GM18520 (cell line): ENCODE data around the gene CP.
"Not testable (repeated sequence)": the region's sequence is repeated elsewhere in the genome, so short reads cannot be mapped to it uniquely, and the experiment has no call there.

Experiments
- ATAC-seq: cut with Tn5 transposase; IDR thresholded peaks from one replicate; pipeline ENCODE4 v1.9.1; 2021; ENCODE audit not compliant: unreplicated experiment

CP gene

GRCh38 chr3:149227591-149228268, 6.1 kb upstream of the CP start:
- ATAC-seq, result no peak

- ATAC-seq, result no peak
These were observed 5.1 kb upstream of the CP start for GRCh38 chr3:149226776-149227175.

- peak; percentile 98 for ATAC-seq
These were observed 3.3 kb upstream of the CP start for GRCh38 chr3:149224736-149225594.

DNA sequence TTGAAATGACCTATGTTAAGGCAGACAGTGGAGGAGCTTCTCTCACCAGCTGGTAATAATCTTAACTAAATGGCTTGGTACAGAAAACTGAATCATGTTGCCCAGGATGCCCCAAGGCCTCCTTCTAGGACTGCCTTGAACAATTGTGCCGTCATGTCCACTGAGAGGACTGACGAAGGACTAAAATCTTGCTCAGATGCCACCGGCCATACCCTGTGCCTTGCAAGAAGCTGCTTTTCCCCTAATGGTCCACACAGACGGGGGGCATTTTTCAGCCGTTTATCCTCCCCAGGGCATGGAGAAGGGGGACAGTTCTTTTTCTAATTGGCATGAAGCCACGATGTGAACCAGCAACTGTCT, 1.8 kb upstream of the CP start:
- no peak for ATAC-seq

GRCh38 chr3:149219380-149220121, 2.1 kb downstream of the CP start:
- not testable (repeated sequence) for ATAC-seq

- no peak for ATAC-seq
These were observed 4.3 kb downstream of the CP start for GRCh38 chr3:149217347-149217746.

GRCh38 chr3:149216193-149216869, 5.3 kb downstream of the CP start:
- ATAC-seq, result no peak

DNA sequence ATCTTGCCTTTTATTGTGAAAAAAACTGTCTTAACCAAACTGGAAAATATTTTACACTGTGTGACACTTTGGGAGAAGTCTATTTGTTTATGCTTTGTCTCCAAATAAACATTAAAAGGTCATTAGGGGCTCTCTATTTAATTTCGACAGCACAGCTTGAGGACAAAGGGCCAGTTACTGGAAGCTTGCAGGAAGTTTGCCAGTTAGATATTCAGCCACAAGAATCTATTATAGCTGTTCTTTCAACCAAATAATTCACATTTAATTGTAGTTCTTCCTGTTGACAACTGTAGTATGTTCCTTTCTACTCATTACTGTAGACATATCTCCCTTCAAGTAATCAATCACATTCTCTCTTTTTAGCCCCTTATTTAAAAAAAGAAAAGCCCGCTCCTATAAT, 6.1 kb downstream of the CP start:
- ATAC-seq, result no peak

DNA sequence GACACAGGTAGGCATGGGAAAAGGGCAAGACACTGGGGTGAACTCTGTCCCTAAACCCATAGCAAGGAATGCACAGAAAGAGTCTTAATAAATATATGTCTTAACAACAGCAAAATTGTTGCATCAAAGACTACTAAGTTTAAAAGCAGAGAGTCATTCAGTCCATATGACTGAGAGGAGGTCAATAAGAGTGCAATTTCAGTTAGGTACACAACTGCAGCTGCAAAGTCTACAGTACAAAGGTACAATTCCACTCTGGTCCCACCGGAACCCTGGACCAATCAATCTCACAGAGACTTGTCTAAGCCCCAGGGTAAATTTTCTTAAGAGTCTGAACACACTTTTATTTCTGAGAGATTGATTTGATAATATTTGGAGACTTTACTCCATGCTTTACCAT, 6.9 kb downstream of the CP start:
- no peak for ATAC-seq

DNA sequence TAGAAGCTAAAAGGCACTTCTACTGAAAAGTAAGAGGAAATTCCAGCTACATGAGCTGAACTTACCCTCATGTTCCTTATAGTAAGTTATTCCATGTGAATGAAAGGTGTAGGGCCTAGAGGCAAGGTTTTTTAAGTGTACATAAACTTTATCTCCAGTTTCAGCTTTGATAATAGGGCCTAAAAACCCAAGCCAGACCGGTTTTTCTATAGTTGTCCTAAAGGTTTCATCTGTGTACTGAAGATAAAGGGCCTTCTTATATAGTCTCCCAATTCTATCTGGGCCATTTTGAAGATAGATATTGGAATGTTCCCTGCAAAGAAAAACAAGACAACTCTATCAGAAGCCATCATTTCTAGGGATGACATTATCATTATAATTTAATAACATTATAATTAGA, 9.2 kb downstream of the CP start:
- no peak for ATAC-seq

DNA sequence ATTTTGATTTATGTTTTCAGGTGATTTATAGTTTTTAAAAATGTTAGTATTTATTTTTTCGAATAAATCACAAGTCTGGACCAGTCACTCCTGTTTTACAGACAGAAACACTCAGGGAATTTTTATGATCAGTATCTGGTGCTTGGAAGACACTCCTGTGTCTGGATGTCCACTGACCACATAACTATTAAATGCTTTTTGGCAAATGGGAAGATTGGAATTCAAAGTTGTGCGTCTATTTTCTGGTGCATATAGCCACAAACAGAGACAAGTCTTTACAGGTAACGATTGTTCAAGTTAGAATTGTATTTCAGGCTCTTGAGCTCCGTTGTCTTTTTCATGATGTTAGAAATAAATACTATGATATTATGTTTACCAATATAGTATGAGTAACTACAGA, 12.2 kb downstream of the CP start:
- no peak for ATAC-seq

- ATAC-seq, result no peak
These were observed 14.2 kb downstream of the CP start for GRCh38 chr3:149207475-149207874.

DNA sequence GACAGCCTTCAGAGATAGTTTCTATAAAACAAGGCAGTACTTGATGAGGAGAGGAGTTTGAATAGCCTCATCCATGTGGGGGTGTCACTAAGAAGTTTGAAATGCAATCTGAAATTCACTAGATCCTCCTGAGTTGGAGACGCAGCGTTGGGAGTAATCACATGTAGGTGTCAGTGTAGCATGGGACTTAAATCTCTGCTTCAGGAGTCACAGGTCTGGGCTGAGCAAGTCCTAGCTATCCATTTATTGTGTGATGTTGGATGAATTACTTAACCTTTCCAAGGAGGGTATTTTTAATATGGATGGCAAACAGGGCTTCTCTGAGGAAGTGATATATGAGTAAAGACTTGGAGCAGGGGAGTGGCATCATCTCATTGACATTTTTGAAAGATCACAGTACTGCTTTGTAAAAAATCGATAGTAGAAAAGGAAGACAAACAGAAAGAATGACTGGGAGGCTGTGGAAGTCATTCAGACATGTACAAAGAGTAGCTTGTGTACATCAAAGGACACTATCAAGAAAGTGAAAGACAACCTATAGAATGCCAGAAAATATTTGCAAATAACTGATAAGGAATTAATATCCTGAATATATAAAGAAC, 17.1 kb downstream of the CP start:
- ATAC-seq, result no peak

DNA sequence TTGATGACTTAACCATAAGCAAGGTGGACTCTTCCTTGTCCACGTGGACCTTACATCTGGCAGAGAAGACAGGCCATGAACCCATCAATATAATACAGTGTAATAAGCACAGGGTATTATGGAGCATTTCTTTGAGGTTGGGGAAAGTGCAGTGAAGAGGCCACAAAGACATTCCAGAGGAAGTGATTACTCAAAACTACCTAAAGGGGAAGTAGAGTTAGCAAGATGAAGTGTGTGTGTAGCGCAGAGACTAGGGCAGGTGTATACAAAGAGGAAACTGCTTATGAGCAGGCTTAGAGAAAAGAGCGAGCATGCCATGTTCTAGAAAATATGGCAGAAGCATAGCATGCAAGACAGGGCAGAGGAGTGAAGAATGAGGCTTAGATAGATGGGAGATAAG, 17.9 kb downstream of the CP start:
- ATAC-seq, result peak; percentile 92

GRCh38 chr3:149199474-149199873, 22.2 kb downstream of the CP start:
- no peak for ATAC-seq

DNA sequence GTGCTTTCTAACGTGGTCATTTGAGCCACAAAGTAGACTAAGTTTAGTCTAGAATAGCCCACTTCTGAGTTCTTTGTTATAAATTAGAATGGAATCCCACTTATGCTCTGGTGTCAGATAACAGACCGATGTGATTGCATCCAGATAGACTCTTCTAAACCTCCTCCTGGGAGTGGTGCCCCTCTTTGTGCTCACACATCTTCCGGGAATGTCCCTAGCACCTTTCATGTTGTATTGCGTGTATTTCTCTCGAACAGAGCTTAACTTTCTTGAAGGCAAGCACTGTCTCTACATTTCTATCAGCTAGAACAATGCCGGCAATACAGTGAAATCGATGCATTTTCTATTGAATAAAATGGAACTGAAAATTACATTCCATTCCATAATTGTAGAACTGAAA, 23.0 kb downstream of the CP start:
- ATAC-seq, result no peak

- ATAC-seq, result no peak
These were observed 24.0 kb downstream of the CP start for GRCh38 chr3:149197669-149198068.

GRCh38 chr3:149196805-149197592, 24.6 kb downstream of the CP start:
- not testable (repeated sequence) for ATAC-seq

DNA sequence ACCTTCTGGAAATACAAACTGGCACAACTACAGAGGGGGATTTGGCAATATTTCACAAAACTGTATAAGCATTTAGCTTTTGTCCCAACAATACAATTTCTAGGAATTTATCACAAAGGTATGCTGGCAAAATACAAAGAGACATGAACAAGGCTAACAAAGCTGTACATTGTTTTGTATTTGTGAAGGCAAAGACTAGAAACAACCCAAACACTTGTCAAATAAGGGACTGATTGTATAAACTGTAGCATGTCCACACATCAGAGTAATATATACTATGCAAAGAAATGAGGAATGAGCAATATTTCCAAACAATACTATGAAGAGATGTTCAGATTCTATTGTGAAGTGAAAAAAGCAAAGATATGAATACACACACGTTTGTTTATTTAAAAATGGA, 26.4 kb downstream of the CP start:
- ATAC-seq, result no peak

DNA sequence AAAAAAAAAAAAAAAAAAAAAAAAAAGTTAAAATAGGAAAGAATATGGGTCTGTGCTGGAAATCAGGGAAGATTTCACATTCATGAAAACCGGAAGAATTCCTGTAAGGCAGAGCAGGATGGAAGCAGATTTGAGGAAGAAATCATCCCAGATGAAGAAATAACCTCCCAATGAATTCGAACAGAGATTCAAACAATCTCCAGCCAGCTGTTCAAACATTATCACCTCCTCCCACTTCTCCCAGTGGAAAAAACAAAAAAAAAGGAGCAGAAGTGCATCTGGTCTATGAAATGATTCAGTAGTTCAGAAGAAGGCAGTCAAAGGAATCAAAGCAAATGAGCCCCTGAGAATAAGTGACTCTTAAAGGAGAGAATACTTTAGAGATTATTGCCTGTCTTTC, 33.1 kb downstream of the CP start:
- no peak for ATAC-seq
